Loucy (cell line): ENCODE data around the gene NTF4.

Experiments used
- H2AFZ ChIP-seq: fragments of 200-600 bp; sonication (generic); 2 replicates; pipeline ENCODE4 v1.6.0; 2016; ENCODE audit warnings: antibody characterized with exemption, mild to moderate bottlenecking, low read length, moderate library complexity
- H3F3A ChIP-seq: fragments of 200-600 bp; 2 replicates; pipeline ENCODE4 v1.6.0; 2016; ENCODE audit warnings: antibody characterized with exemption, low read depth, mild to moderate bottlenecking
- H3K27me3 ChIP-seq: fragments of 200-600 bp; sonication (generic); 2 replicates; pipeline ENCODE4 v1.6.1; 2014; ENCODE audit warnings: low read length, mild to moderate bottlenecking; ENCODE audit not compliant: insufficient read depth, poor library complexity, severe bottlenecking
- H3K36me3 ChIP-seq: fragments of 200-600 bp; sonication (generic); 2 replicates; pipeline ENCODE4 v1.6.1; 2016; ENCODE audit warnings: low read length; ENCODE audit not compliant: insufficient read depth
- H3K4me1 ChIP-seq: fragments of 200-600 bp; sonication (generic); 2 replicates; pipeline ENCODE4 v1.5.1; 2014; ENCODE audit warnings: low read length, mild to moderate bottlenecking; ENCODE audit not compliant: insufficient read depth, poor library complexity, severe bottlenecking
- H3K4me2 ChIP-seq: fragments of 200-600 bp; sonication (generic); 2 replicates; pipeline ENCODE4 v1.6.0; 2014; ENCODE audit warnings: antibody characterized with exemption, low read length, low read depth, mild to moderate bottlenecking; ENCODE audit not compliant: poor library complexity, severe bottlenecking
- H3K4me3 ChIP-seq: fragments of 200-600 bp; sonication (generic); 2 replicates; pipeline ENCODE4 v1.5.1; 2014; ENCODE audit warnings: low read length, mild to moderate bottlenecking, mixed read lengths; ENCODE audit not compliant: poor library complexity, severe bottlenecking
- H3K79me2 ChIP-seq: fragments of 200-600 bp; sonication (generic); 2 replicates; pipeline ENCODE4 v1.6.1; 2014; ENCODE audit warnings: low read length; ENCODE audit not compliant: insufficient read depth
- H3K9ac ChIP-seq: fragments of 200-600 bp; sonication (generic); 2 replicates; pipeline ENCODE4 v1.6.0; 2014; ENCODE audit warnings: mild to moderate bottlenecking, low read depth, low read length, moderate library complexity; ENCODE audit not compliant: poor library complexity, severe bottlenecking
- H3K9me2 ChIP-seq: fragments of 200-600 bp; sonication (generic); replicated peaks from 2 replicates; pipeline ENCODE4 v1.6.1; 2016; ENCODE audit warnings: low read depth, low read length, mixed read lengths
- H3K9me3 ChIP-seq: fragments of 200-600 bp; sonication (generic); 2 replicates; pipeline ENCODE4 v1.6.1; 2014; ENCODE audit warnings: mild to moderate bottlenecking, antibody characterized with exemption, low read length, low read depth; ENCODE audit not compliant: insufficient read depth
- H4K20me1 ChIP-seq: fragments of 200-600 bp; sonication (generic); 2 replicates; pipeline ENCODE4 v1.6.0; 2014; ENCODE audit warnings: antibody characterized with exemption, low read length, mild to moderate bottlenecking; ENCODE audit not compliant: insufficient read depth, poor library complexity, severe bottlenecking
- CTCF ChIP-seq: fragments of 200-600 bp; sonication (generic); conservative IDR thresholded peaks from 2 replicates; pipeline ENCODE4 v1.5.1; 2014; ENCODE audit warnings: mild to moderate bottlenecking, antibody characterized with exemption, low read length
- EZH2phosphoT487 ChIP-seq: fragments of 200-600 bp; IDR thresholded peaks from 2 replicates; pipeline ENCODE4 v1.6.1; 2018; ENCODE audit warnings: antibody characterized with exemption, mild to moderate bottlenecking, moderate library complexity, borderline replicate concordance

NTF4 gene

GRCh38 chr19:49110567-49110966 lies 45.9 kb upstream of the NTF4 start:
- no peak for TF ChIP-seq EZH2phosphoT487
- no peak for TF ChIP-seq CTCF
- H3K79me2 ChIP-seq, result no peaks in the 10 kb centered on the region

GRCh38 chr19:49109569-49110233 lies 45.1 kb upstream of the NTF4 start:
- Histone ChIP-seq H3K4me3 (no peak overlapping the region), H3F3A (peaks cover 12% of the 10 kb centered on the region; the same call in 1 of the 2 replicates), H3K9me2 (no peaks in the 10 kb centered on the region), H3K9me3 (no peaks in the 10 kb centered on the region), H3K36me3 (peaks cover 52% of the 10 kb centered on the region; the same call in 1 of the 2 replicates), H3K79me2 (no peaks in the 10 kb centered on the region), H4K20me1 (peaks cover 8% of the 10 kb centered on the region), H3K4me2 (no peak overlapping the region), H3K4me1 (peaks cover 6% of the 10 kb centered on the region), H2AFZ (no peak overlapping the region), H3K27me3 (no peaks in the 10 kb centered on the region), H3K9ac (no peak overlapping the region)
- TF ChIP-seq CTCF (no peak), EZH2phosphoT487 (no peak)

More at GRCh38 chr19:49110567-49110966, 45.9 kb upstream of the NTF4 start:
- H3F3A ChIP-seq, result peaks cover 9% of the 10 kb centered on the region; the same call in 1 of the 2 replicates
- H2AFZ ChIP-seq, result no peak overlapping the region
- no peaks in the 10 kb centered on the region for H3K9me3 ChIP-seq
- H3K9ac ChIP-seq, result no peak overlapping the region
- H3K27me3 ChIP-seq, result no peaks in the 10 kb centered on the region
- peaks cover 8% of the 10 kb centered on the region for H4K20me1 ChIP-seq
- H3K4me3 ChIP-seq, result no peak overlapping the region
- H3K4me2 ChIP-seq, result no peak overlapping the region
- H3K9me2 ChIP-seq, result no peaks in the 10 kb centered on the region
- peaks cover 12% of the 10 kb centered on the region for H3K4me1 ChIP-seq
- H3K36me3 ChIP-seq, result peaks cover 44% of the 10 kb centered on the region; the same call in 1 of the 2 replicates

GRCh38 chr19:49109051-49109450 lies 44.4 kb upstream of the NTF4 start:
- Histone ChIP-seq H3K9me3 (no peaks in the 10 kb centered on the region), H3K9me2 (no peaks in the 10 kb centered on the region), H3K9ac (no peak overlapping the region), H3F3A (peaks cover 12% of the 10 kb centered on the region; the same call in 1 of the 2 replicates), H3K79me2 (no peaks in the 10 kb centered on the region), H3K4me2 (no peak overlapping the region), H3K4me3 (no peak overlapping the region), H3K36me3 (peaks cover 59% of the 10 kb centered on the region; the same call in 1 of the 2 replicates), H3K27me3 (no peaks in the 10 kb centered on the region), H4K20me1 (peaks cover 14% of the 10 kb centered on the region), H2AFZ (no peak overlapping the region), H3K4me1 (peaks cover 4% of the 10 kb centered on the region)
- TF ChIP-seq CTCF (no peak), EZH2phosphoT487 (no peak)
